NCI-H2107 (cell line): ENCODE data around the gene ZFYVE19.

Experiments
- DNase-seq: peaks from one replicate; lab custom pipeline; 2025; lab: John Stamatoyannopoulos, UW

Gene ZFYVE19

DNA sequence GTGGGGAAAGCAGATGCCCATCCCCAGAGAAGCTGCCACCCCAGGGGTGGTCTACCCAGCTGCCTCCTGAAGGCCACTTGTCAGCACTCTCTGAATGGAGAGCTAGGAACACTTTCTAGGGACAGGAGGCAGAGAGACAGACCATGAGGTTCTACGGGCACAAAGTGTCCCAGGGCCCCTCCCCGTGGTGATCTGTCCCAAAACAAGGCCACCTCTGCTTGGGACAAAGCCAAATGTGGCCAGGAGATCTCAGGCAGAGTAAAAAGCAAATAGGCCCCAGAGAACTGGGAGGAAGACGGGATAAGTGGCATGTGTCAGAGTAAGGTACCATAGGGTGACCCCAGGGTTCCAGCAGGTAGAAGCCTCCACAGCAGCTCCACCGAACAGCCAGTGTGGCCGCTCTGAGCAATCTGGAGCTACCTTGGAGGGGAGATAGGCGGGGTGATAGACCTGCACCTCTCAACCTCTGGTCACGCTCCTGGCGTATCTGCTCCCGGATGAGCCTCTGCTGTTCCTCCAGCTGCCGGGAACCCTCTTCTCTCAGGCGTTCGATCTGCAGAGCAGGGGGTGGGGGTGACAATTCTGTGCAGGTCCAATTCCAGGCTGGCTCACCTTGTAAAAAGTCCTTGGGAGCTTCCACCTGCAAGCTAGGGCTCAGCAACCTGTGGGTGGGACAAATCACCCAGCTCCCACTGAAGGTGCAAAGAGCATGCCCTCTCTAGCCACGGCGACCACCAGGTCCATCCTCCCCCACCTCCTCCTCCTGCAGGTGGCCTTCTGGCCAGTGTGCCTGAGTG, 31.0 kb upstream of the ZFYVE19 start:
- no peak for DNase-seq

DNA sequence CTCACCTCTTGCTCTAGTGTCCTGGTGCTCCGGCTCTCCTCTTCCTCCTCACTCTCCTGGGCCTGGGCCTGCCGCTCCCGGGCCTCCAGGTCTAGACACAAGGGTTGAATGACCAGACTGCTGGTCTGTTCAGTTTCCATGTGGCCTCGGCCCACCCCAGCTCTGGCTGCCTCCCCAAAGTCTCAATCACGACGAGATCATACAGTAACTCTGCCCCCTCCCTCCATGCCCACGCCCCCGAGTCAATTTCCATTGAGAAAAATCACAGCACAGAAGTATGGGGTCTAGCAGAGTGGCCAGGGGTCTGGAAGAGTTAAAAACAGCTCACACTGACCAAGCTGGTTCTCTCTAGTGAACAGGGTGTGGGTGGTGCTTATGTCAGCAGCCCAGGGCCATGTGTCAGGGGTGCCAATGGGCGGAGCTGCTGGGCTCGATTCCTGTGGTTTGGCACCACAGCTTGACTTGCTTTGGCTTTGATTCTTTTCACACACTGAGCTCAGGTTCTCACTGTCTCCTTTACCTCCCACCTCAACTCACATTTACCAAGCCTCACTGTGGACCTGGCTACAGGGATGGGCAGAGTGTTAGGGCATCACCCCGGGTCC, 30.2 kb upstream of the ZFYVE19 start:
- DNase-seq = no peak

DNA sequence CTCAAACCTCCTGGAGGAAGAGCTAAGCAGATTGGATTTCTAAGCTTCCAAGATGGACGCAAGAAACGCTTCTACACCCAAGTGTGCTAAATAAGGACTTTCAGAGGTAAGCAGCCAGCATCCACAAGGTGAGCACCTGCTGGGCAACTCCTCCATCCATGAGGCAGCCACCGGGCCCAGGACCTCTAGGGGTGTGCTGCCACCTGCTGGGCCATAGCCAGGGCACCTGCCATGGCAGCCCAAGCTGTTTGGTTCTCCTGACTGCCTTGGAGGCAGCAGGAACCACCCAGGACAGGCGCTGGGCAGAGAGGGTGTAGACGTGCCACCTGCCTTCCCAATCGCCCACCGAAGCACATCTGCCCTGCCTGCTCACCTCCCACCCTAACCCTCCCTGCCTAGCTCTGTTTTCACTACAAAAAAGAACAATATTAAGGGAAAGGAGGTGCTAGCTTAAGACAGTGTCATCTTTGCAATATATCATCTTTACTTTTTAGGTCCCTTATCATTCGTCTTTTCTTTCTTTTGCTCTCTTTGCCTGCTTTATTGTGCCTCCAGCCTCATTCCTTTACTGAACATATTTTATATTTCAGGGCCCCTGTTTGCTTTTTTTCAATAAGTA, 24.2 kb upstream of the ZFYVE19 start:
- peak; percentile 70 for DNase-seq

DNA sequence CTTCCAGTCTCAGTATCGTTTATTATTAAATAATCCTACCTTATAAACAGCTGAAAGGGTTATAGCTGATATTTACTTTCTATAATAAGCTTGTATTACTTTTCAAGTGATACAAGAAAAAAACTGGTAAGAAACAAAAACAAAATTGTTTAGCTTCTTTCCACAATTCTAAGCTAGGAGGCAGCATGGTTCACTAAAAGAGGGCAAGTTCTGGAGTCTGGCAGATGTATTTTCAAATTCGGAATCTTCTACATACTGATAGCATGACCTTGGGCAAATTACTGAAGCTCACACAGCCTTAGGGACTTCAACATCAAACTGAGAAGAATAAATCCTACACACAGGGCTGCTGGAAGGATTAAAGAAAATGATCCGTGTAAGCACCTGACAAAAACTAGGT, 21.7 kb upstream of the ZFYVE19 start:
- no peak for DNase-seq

DNA sequence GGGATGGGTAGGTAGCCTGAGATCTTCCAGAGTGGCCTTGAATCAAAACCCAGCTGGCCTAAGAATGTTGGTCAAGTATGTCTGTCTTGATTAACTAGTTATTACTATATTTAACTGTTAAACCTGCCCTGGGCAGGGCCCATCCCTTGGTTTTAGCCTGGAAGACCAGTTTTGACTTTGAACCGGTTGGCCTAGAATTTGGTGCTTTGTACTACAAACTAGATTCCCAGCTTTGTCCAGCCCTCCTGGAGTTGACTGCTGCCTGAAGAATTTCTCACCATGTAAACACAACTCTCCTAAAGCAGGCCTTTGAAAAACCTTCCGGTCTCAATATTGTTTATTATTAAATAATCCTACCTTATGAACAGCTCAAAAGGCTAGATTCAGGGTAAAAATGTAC, 21.1 kb upstream of the ZFYVE19 start:
- no peak for DNase-seq

DNA sequence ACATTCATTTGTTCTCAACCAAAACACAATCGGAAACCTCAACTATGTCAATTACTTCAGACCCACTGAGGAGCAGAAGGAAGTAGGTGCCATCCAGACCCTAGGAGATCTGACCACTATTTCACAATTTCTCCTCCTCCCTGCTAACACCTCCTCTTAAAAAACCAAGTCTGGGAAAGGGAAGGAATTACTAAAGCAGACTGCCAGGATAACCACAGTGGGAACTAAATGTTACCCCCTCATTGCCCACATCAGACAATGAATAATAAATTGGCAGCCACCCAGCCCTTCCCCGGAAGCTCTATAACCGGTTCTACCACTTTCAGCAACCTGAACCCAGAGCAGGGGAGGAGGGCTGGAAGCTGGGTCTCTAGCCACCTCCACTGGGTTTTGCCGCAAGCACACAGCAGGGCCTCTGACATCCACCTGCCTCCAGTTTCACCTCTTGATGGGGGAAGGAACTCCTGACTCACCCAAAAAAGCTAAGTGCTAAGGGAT, 19.5 kb upstream of the ZFYVE19 start:
- peak; percentile 73 for DNase-seq

DNA sequence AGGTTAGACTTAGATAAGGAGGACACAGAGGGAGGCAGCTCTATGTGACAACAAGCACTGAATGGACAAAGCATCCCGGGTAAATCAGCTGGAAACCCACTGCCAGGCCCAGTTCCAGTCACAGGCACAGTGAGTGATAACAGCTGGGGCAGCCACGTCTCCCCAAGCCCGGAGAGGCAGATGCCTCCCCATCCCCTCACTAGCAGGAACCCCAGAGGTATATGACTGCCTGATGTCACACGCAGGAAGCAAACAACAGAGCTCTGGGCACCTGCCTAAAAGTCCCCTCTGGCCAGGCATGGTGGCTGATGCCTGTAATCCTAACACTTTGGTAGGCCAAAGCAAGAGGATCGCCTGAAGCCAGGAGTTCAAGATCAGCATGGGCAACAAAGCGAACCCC, 18.9 kb upstream of the ZFYVE19 start:
- no peak for DNase-seq

DNA sequence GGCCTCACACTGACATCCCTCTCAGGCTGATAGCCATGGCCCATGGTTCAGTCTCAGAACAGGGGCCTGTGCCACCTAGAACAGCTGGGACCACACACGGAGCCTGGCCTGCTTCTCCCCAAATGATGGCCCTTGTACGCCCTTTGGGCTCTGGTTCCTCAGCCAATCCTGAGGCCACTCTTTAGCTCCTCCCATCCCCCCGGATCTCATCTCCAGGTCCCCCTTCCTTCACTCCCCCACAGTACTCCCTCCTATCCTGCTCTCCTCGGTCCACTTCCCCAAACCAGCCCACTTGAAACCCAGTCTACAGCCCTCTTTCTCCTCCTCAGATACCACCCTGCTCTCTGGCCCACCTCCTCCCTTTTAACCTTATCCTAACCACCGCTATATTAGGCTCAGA, 17.8 kb upstream of the ZFYVE19 start:
- DNase-seq = no peak

DNA sequence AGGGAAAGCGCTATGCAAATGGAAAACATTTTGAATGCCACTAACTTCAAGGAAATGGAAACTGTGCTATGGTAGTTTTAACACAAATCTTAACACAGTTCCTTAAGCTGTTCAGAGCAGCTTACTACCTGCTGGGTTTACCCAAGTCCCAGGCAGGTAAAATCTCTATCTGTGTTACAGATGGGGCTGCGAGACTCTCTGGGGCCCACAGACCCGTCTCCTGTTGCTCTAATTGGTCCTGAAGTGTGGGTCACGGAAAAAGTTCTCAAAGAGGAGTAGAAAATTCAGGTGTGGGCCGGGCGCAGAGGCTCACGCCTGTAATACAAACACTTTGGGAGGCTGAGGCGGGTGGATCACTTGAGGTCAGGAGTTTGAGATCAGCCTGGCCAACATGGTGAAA, 16.9 kb upstream of the ZFYVE19 start:
- DNase-seq = no peak

DNA sequence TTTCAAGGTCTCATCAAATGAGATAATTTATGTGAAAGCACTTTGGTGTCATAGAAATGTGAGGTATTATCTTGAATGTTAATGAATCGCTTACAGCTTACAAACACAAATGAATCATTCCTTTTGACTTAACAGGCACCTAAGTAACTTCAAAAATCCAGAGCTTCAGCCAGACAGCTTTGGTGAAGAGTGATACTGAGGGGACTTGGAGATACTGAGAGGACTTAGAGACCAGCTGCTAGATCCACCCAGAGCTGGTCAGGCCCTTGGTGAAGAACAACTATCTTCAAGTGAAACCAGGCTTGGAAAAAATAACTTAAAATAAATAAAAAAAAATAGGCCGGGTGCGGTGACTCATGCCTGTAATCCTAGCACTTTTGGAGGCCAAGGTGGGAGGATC, 16.2 kb upstream of the ZFYVE19 start:
- DNase-seq = no peak

DNA sequence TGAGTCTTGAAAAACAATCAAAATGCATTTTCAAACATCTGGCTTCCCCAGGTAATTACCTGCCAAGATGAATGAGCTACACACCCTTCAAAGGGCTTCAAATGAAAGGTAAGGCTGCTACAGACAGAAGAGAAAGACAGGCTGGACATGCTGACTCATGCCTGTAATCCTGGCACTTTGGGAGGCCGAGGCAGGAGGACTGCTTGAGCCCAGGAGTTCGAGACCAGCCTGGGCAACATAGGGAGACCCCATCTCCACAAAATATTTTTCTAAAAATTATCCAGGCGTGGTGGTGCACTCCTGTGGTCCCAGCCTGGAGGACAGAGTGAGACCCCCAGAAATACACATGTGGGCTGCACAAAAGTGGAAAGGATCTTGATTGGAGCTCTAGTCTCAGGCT, 14.5 kb upstream of the ZFYVE19 start:
- DNase-seq = no peak

DNA sequence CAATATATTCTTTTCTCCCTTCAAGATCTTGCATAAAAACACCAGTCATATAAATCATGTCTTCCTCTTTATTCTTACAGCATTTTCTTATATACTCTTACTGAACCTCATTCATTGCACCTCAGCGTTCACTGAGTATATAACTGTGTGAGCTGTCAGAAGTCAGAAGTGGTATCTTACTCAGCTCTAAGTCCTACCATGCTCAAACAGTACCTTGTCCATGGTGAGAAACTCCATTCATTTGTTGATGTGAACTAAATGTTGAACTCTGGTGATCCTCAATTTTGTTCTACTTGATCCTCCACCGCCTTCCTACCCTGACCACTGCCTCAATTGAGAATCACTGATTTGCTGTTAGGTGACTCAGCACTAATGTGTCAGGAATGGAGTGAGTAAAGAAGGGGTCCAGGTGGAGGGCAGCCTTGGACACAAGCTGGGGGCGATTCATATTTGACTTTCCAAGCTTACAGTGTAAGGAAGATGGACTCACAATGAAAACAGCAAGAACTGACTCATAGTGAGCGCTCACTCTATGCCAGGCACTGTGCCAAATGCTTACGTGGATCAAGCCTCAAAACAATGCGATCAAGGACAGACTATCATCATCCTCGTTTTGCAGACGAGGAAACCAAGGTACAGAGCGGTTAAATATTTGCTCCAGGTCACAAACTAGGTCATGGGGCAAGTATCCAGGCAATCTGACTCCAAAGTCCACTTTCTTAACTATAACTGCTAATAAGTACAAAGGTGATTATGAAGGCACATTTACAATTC, 13.5 kb upstream of the ZFYVE19 start:
- DNase-seq = no peak

DNA sequence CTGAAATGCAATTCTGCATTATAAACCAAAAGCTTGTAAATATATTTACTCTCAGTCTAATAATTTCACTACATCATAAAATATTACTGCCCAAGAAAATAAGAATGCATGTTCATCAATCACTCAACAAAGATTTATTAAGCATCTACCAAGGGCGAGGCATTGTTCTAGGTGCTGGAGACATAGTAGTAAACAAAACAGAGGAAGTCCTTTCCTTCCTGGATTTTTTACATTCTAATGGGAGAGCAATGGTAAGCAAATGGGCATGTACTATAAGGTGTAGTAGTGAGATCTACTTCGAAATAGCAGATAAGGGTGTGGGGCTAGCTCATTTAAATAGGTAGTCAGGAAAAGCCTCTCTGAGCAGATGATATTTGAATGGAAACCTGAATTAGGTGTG, 10.8 kb upstream of the ZFYVE19 start:
- DNase-seq = no peak

DNA sequence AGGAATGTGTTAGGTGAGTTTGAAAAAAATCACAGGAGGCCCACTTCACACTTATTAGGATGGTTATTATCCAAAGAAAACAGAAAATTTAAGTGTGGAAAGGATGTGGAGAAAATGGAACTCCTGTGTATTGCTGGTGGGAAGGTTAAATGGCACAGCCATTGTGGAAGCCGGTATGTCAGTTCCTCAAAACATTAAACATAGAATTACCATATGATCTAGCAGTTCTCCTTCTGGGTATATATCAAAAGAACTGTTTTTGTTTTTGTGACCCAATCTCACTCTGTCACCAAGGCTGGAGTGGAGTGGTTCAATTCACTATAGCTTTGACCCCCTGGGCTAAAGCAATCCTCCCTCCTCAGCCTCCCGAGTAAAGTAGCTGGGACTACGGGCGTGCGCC, 10.4 kb upstream of the ZFYVE19 start:
- DNase-seq = no peak

DNA sequence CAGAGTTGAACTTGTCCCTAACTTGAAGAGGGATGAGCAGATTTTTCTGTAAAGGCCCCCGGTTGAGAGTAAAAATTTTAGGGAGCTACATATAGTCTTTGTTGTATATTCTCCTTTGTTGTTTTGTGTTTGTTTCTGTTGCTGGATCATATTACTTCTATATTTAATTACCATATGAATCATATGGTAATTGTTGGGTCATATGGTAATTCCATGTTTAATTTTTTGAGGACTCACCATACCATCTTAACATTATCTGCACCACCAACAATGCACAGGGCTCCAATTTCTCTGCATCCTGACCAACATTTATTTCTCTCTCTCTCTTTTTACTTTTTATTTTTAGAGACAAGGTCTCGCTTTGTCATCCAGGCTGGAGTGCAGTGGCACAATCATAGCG, 7.4 kb upstream of the ZFYVE19 start:
- no peak for DNase-seq

DNA sequence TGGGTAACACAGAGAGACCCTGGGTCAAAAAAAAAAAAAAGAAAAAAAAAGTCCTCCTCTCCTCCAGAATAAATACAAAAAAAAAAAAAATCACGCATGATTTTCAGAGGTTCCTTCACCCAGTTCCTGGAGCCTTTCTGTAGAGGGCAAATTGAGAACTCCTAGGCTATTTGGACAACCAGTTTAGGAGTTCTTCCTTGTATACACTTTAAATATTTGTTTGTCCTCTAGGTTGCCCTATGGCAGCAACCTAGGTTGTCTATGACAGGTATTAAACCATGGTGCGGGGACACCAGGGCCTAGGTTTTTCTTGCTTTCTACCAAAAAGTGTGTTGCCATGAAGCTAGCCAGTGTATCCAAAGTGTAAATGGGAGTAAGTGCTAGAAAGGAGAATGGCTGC, 3.8 kb upstream of the ZFYVE19 start:
- DNase-seq = no peak

DNA sequence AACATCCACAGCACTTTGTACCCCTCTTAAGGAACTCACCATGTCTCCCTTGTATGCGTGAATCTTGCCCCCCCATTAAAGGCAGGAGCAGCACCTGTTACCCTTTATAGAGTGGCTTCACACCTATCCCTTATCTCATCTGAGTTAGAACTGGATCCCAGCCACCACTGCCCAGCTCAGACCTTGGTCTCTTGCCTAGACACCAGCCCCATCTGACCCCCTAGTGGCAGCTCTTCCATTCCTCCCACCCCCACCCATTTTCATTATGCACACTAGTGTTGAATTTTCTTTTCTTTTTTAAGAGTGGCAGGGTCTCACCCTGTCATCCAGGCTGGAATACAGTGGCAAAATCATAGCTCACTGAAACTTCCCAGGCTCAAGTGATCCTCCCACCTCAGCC, 3.2 kb upstream of the ZFYVE19 start:
- DNase-seq = no peak

DNA sequence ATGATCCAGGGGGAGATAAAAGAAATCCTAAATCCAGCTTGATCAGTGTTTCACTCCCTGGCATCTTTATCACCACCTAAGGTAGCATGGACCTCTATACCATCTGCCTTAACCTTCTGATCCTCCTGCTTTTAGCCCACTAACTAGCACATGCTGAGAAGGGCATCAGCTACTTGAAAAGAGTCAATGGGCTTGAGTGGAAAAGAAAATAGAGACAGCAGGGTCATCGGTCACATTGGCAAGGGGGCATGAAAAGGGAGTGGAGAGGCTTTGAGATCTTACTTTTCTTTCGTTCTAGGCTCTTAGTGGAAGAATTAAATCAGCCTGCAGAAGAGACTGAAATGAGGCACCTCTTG, 239 bp upstream of the ZFYVE19 start:
- DNase-seq = no peak

DNA sequence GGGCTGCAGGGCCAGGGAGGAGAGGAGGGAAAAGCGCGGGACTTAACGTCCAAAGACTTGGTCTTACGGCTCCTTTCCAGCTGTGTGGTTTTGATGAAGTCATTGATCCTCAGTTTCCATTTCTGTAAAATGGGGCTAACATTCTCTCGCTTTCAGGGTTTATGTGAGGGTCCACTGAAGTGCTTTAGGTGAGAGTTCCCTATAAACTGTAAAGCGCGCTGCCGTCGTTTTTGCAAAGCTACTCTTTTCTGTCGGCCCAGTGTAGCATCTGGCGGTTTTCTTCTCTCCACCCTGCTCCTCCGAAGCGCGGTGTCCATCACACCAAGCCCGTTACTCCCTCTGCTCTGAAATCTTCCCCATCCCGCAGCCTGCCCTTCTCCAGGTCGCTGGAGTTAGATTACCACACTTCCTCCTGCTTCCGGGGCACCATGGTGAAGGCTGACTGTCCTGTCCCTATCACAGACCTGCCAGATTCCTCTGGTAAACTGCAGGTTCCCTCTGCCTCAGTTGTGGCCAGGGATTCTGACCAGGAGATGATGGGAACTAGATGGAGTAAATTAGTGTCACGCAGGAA, 1.1 kb downstream of the ZFYVE19 start:
- no peak for DNase-seq

DNA sequence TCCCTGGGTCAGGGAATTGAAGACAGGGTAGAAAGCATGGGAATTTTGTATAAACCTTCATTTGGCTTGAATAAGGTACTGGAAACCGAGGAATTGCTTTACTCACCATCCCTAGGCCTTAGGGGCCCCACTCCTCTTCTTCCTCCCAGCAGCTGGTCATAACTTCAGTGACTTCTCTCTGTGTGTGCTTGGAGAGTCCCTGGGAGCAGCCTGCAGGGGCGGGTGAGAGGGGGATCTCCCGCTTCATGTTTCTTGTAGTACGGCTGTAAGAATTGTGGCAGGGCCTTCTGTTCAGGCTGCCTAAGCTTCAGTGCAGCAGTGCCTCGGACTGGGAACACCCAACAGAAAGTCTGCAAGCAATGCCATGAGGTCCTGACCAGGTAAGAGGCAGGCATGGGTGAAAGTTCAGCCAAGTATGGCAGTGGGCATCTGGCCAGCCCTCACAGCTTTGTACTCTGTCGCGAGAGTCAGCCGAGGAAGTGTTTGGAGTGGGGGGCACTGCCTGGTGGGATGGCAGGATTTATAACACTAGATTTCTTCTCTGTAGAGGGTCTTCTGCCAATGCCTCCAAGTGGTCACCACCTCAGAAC, 2.1 kb downstream of the ZFYVE19 start:
- DNase-seq = no peak

DNA sequence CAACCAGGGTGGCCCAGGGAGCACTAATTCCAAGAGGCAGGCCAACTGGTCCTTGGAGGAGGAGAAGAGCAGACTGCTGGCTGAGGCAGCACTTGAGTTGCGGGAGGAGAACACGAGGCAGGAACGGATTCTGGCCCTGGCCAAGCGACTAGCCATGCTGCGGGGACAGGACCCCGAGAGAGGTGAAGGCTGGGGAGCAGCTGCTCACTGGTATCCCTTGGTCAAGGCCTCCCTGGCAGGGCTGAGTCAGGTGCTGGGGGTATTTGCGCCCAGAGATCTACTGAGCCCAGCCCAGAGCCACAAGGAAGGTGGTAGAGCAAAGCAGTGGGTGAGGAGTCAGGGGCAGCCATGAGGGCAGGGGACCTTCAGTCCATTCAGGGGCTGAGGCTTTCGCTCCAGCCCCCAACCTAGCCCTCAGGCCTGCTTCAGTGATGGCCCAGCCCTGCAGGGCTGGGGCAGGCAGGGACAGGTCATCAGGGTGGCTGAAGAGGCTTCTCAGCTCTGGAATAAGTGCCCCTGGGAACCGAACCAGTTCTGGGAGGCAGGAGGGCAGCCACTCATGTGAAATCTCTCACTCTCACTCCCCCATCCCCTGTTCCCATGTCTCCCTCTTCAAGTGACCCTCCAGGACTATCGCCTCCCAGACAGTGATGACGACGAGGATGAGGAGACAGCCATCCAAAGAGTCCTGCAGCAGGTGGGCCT, 6.0 kb downstream of the ZFYVE19 start:
- DNase-seq = no peak
